Neutrophil (primary cell): Measurements from ENCODE around the gene LRRC72.
"Not testable (repeated sequence)": the region's sequence is repeated elsewhere in the genome, so short reads cannot be mapped to it uniquely, and the experiment has no call there.

Experiments used
- H3K27ac ChIP-seq: fragments of 200-600 bp; sonication (generic); 2 replicates; pipeline ENCODE4 v1.5.1; 2016; ENCODE audit warnings: mild to moderate bottlenecking, moderate library complexity
- H3K27me3 ChIP-seq: fragments of 200-600 bp; sonication (generic); 2 replicates; pipeline ENCODE4 v1.6.0; 2016; ENCODE audit warnings: mild to moderate bottlenecking
- H3K36me3 ChIP-seq: fragments of 200-600 bp; sonication (generic); 2 replicates; pipeline ENCODE4 v1.5.1; 2017
- H3K4me1 ChIP-seq, 2 experiments: fragments of 200-600 bp in 1 of 2; sonication (generic) in 1 of 2; 1 replicate in 1 of 2; 2 replicates in 1 of 2; pipeline versions ENCODE4 v1.5.1 to v1.6.1; 2013 to 2016; ENCODE audit warnings: low read depth in 1 of 2, low read length in 1 of 2, mild to moderate bottlenecking in 1 of 2, moderate library complexity in 1 of 2; ENCODE audit not compliant: control insufficient read depth in 1 of 2, insufficient read depth in 1 of 2
- H3K4me3 ChIP-seq, 2 experiments: fragments of 200-600 bp in 1 of 2; sonication (generic) in 1 of 2; 1 replicate in 1 of 2; 2 replicates in 1 of 2; pipeline ENCODE4 v1.5.1; 2013 to 2016; ENCODE audit warnings: low read depth in 1 of 2, low read length in 1 of 2, mild to moderate bottlenecking in 1 of 2, moderate library complexity in 1 of 2
- H3K9me3 ChIP-seq: fragments of 200-600 bp; sonication (generic); 2 replicates; pipeline ENCODE4 v1.5.1; 2016
- CTCF ChIP-seq: fragments of 200-600 bp; sonication (generic); IDR thresholded peaks from 2 replicates; pipeline ENCODE4 v1.5.1; 2016; ENCODE audit warnings: antibody characterized with exemption

Gene LRRC72

GRCh38 chr7:16502303-16502702, 24.3 kb upstream of the LRRC72 start:
- no peak overlapping the region for H3K27ac ChIP-seq
- no peaks in the 10 kb centered on the region for H3K4me1 ChIP-seq
- H3K9me3 ChIP-seq, result no peaks in the 10 kb centered on the region
- TF ChIP-seq CTCF, result no peak
- no peak overlapping the region for H3K4me3 ChIP-seq
- H3K27me3 ChIP-seq, result no peaks in the 10 kb centered on the region
- H3K36me3 ChIP-seq, result no peaks in the 10 kb centered on the region

- Histone ChIP-seq H3K27ac (no peak overlapping the region), H3K27me3 (no peaks in the 10 kb centered on the region), H3K9me3 (no peaks in the 10 kb centered on the region), H3K4me1 (no peaks in the 10 kb centered on the region), H3K4me3 (no peak overlapping the region), H3K36me3 (no peaks in the 10 kb centered on the region)
- TF ChIP-seq CTCF, result no peak
Measured at GRCh38 chr7:16504019-16504418, 22.6 kb upstream of the LRRC72 start.

- not testable (repeated sequence) for H3K27ac ChIP-seq, H3K4me1 ChIP-seq, H3K27me3 ChIP-seq, H3K9me3 ChIP-seq, H3K36me3 ChIP-seq, H3K4me3 ChIP-seq
Measured at GRCh38 chr7:16506422-16506821, 20.2 kb upstream of the LRRC72 start.

GRCh38 chr7:16509829-16510228, 16.8 kb upstream of the LRRC72 start:
- Histone ChIP-seq H3K9me3 (no peaks in the 10 kb centered on the region), H3K27me3 (no peaks in the 10 kb centered on the region), H3K36me3 (no peaks in the 10 kb centered on the region), H3K4me1 (no peaks in the 10 kb centered on the region), H3K27ac (no peak overlapping the region), H3K4me3 (no peak overlapping the region)
- TF ChIP-seq CTCF, result no peak

GRCh38 chr7:16511314-16511713, 15.3 kb upstream of the LRRC72 start:
- Histone ChIP-seq H3K36me3 (no peaks in the 10 kb centered on the region), H3K9me3 (no peaks in the 10 kb centered on the region), H3K27ac (no peak overlapping the region), H3K4me1 (no peaks in the 10 kb centered on the region), H3K27me3 (no peaks in the 10 kb centered on the region), H3K4me3 (no peak overlapping the region)
- TF ChIP-seq CTCF, result no peak

- no peak for TF ChIP-seq CTCF
Measured at GRCh38 chr7:16512097-16512496, 14.5 kb upstream of the LRRC72 start.

More at GRCh38 chr7:16512097-16512496, 14.5 kb upstream of the LRRC72 start:
- Histone ChIP-seq H3K27me3 (no peaks in the 10 kb centered on the region), H3K27ac (no peak overlapping the region), H3K36me3 (no peaks in the 10 kb centered on the region), H3K9me3 (no peaks in the 10 kb centered on the region), H3K4me1 (no peaks in the 10 kb centered on the region), H3K4me3 (no peak overlapping the region)
